K562 (cell line): ENCODE results near the gene SGTB. TPM values are rescaled to one million over a fixed set of nuclear protein-coding genes. Genes with fewer than 3 reads are reported as not detected.

Experiments
- ATAC-seq: fragments of 200-7000 bp; cut with Tn5 transposase; 3 replicates; pipeline ENCODE4 v1.9.1; 2020; ENCODE audit warnings: moderate library complexity
- BruUV-seq: library from RNA; stranded (reverse); fragments of 400-500 nt; replicated peaks from 2 replicates; lab custom pipeline; 2021; lab: Mats Ljungman, UMichigan
- CTCF ChIA-PET: fragments of 300-600 bp; formaldehyde crosslinking; extraction: SDS; loops from one replicate; lab custom pipeline; 2021; ENCODE audit warnings: low intra/inter-chr PET ratio; lab: Yijun Ruan, JAX
- POLR2A ChIA-PET: fragments of 300-600, 350-650 bp; sonication (Branson Sonifier 250); formaldehyde crosslinking; extraction: SDS; loops from one replicate; lab custom pipeline; 2021; ENCODE audit warnings: antibody characterized with exemption, inconsistent platforms; lab: Yijun Ruan, JAX
- DNase-seq, 4 experiments: peaks; one replicate each; pipeline versions ENCODE4 v3.0.0 to v3.0.0-alpha.2; 2011 to 2018; ENCODE audit warnings: low spot score in 3 of 4, mixed read lengths in 3 of 4; ENCODE audit errors: extremely low read depth in 1 of 4
- FAIRE-seq: peaks from 2 replicates; lab custom pipeline; 2011; peaks lifted over from hg19 to GRCh38; lab: Jason Lieb, UNC
- H2AFZ ChIP-seq: 2 replicates; pipeline ENCODE4 v1.6.0; 2011; ENCODE audit warnings: low read depth, low read length, control low read depth, inconsistent platforms
- H3K27ac ChIP-seq: fragments of 200-600 bp; 3 replicates; pipeline ENCODE4 v1.8.0; 2011; ENCODE audit warnings: low read depth, mild to moderate bottlenecking, control low read depth, inconsistent platforms, low read length, moderate library complexity, mixed read lengths; ENCODE audit errors: extremely low read depth
- H3K27me3 ChIP-seq, 2 experiments: fragments of 300-600 bp in 1 of 2; 2 replicates in 1 of 2; 3 replicates in 1 of 2; pipeline versions ENCODE4 v1.6.0 to v1.8.0; 2011; ENCODE audit warnings: inconsistent platforms in 2 of 2, low read length in 2 of 2, mild to moderate bottlenecking in 1 of 2, mixed read lengths in 1 of 2, moderate library complexity in 1 of 2; ENCODE audit not compliant: control insufficient read depth in 2 of 2, insufficient read depth in 2 of 2
- H3K36me3 ChIP-seq: fragments of 300-600 bp; 3 replicates; pipeline ENCODE4 v1.8.0; 2011; ENCODE audit warnings: mild to moderate bottlenecking, low read length, inconsistent platforms; ENCODE audit not compliant: control insufficient read depth, insufficient read depth
- H3K4me1 ChIP-seq, 2 experiments: fragments of 200-600 bp in 1 of 2; replicated peaks in 1 of 2; 2 replicates in 1 of 2; 3 replicates in 1 of 2; pipeline versions ENCODE4 v1.5.1 to v1.8.0; 2011; ENCODE audit warnings: inconsistent platforms in 2 of 2, low read length in 2 of 2, mild to moderate bottlenecking in 1 of 2, mixed read lengths in 1 of 2, moderate library complexity in 1 of 2; ENCODE audit not compliant: control insufficient read depth in 2 of 2, insufficient read depth in 2 of 2
- H3K4me2 ChIP-seq: 2 replicates; pipeline ENCODE4 v1.6.1; 2011; ENCODE audit warnings: low read length, control low read depth, inconsistent platforms, mixed read lengths; ENCODE audit not compliant: insufficient read depth
- H3K4me3 ChIP-seq: fragments of 200-600 bp; sonication (generic), shearing (Covaris generic); 2 replicates; pipeline ENCODE4 v1.5.1; 2016; ENCODE audit warnings: control low read depth, inconsistent platforms
- H3K79me2 ChIP-seq: fragments of 200-600 bp; 3 replicates; pipeline ENCODE4 v1.8.0; 2011; ENCODE audit warnings: low read length, inconsistent platforms; ENCODE audit not compliant: control insufficient read depth, insufficient read depth
- H3K9ac ChIP-seq, 2 experiments: 2 replicates each; pipeline versions ENCODE4 v1.6.0 to v1.6.1; 2011; ENCODE audit warnings: low read depth in 2 of 2, low read length in 2 of 2, control low read depth in 1 of 2, inconsistent platforms in 1 of 2, mild to moderate bottlenecking in 1 of 2, mixed read lengths in 1 of 2; ENCODE audit not compliant: insufficient read depth in 1 of 2
- H3K9me1 ChIP-seq: one replicate; pipeline ENCODE4 v1.6.0; 2011; ENCODE audit warnings: inconsistent platforms, mild to moderate bottlenecking, low read length, moderate library complexity; ENCODE audit not compliant: control insufficient read depth, insufficient read depth
- H3K9me3 ChIP-seq: replicated peaks from 2 replicates; pipeline ENCODE4 v1.5.1; 2011; ENCODE audit warnings: low read depth, low read length, inconsistent platforms; ENCODE audit not compliant: control insufficient read depth, insufficient read depth
- H4K20me1 ChIP-seq: replicated peaks from 2 replicates; pipeline ENCODE4 v1.6.1; 2011; ENCODE audit warnings: low read length, inconsistent platforms, mixed read lengths; ENCODE audit not compliant: control insufficient read depth, insufficient read depth
- BHLHE40 ChIP-seq: IDR thresholded peaks from 2 replicates; pipeline ENCODE4 v1.6.1; 2011; ENCODE audit warnings: low read length, improper control_type of control experiment
- DMBX1 ChIP-seq: fragments of 250-450 bp; sonication (Bioruptor Pico); IDR thresholded peaks from 2 replicates; pipeline ENCODE4 v1.8.0; 2022; ENCODE audit warnings: inconsistent platforms, mild to moderate bottlenecking, moderate library complexity, borderline replicate concordance
- ELF1 ChIP-seq: fragments of 200-800 bp; sonication (Bioruptor generic); IDR thresholded peaks from 2 replicates; pipeline ENCODE4 v1.6.1; 2016; ENCODE audit warnings: missing genetic modification characterization, missing compliant biosample characterization
- EP300 ChIP-seq: IDR thresholded peaks from 2 replicates; pipeline ENCODE4 v1.6.1; 2012; ENCODE audit warnings: low read length, improper control_type of control experiment
- KLF10 ChIP-seq: fragments of 250-450 bp; sonication (Bioruptor Pico); IDR thresholded peaks from 2 replicates; pipeline ENCODE4 v1.6.1; 2021; ENCODE audit warnings: matching md5 sums
- NBN ChIP-seq: fragments of 450-650 bp; IDR thresholded peaks from 2 replicates; pipeline ENCODE4 v1.6.1; 2016; ENCODE audit warnings: low read depth, mild to moderate bottlenecking
- NCOR1 ChIP-seq: fragments of 450-650 bp; IDR thresholded peaks from 2 replicates; pipeline ENCODE4 v1.6.1; 2016; ENCODE audit warnings: mild to moderate bottlenecking, moderate library complexity
- NONO ChIP-seq, 2 experiments: fragments of 200-400 bp in 1 of 2; fragments of 450-650 bp in 1 of 2; formaldehyde crosslinking in 1 of 2; IDR thresholded peaks; 2 replicates each; pipeline ENCODE4 v1.6.1; 2017; ENCODE audit warnings: low read depth in 2 of 2, mild to moderate bottlenecking in 2 of 2, moderate library complexity in 2 of 2, low read length in 1 of 2
- PML ChIP-seq: IDR thresholded peaks from 2 replicates; pipeline ENCODE4 v1.6.1; 2012; ENCODE audit warnings: low read length, inconsistent platforms
- TAF9B ChIP-seq: fragments of 450-650 bp; IDR thresholded peaks from 2 replicates; pipeline ENCODE4 v1.6.1; 2018; ENCODE audit warnings: mild to moderate bottlenecking; ENCODE audit not compliant: partially characterized antibody
- VEZF1 ChIP-seq: fragments of 200-800 bp; sonication (Bioruptor generic); IDR thresholded peaks from 2 replicates; pipeline ENCODE4 v1.6.1; 2017; ENCODE audit warnings: missing genetic modification characterization, missing compliant biosample characterization
- ZNF165 ChIP-seq: fragments of 250-450 bp; sonication (Bioruptor Pico); IDR thresholded peaks from 2 replicates; pipeline ENCODE4 v1.4.0; 2020; ENCODE audit warnings: borderline replicate concordance
- ZNF311 ChIP-seq: fragments of 250-450 bp; sonication (Bioruptor Pico); IDR thresholded peaks from 2 replicates; pipeline ENCODE4 v1.4.0; 2020; ENCODE audit warnings: mild to moderate bottlenecking, moderate library complexity
- ZNF384 ChIP-seq: IDR thresholded peaks from 2 replicates; pipeline ENCODE4 v1.6.1; 2012; ENCODE audit warnings: low read depth, low read length, improper control_type of control experiment
- ZNF695 ChIP-seq: fragments of 450-650 bp; formaldehyde crosslinking; IDR thresholded peaks from 2 replicates; pipeline ENCODE4 v1.4.0; 2020; ENCODE audit warnings: mild to moderate bottlenecking, moderate library complexity
- in situ Hi-C: fragments of 300-500 bp; cut with MboI; formaldehyde crosslinking; loops from 4 replicates; pipeline ENCODE4 v1.15.0; 2018; ENCODE audit warnings: inconsistent platforms, mixed read lengths
- intact Hi-C: fragments of 100-400 bp; cut with micrococcal nuclease; formaldehyde crosslinking; loops from 2 replicates; pipeline ENCODE4 v1.14.2; 2022
- polyA plus RNA-seq, 8 experiments: library from polyadenylated mRNA; depleted of rRNA in 4 of 8; stranded (reverse) in 5 of 8; unstranded in 3 of 8; fragments of >200 nt; fragmentation: Nextera tagmentation in 2 of 8; fragmentation: Illumina TruSeq in 1 of 8; extraction: Ambion mirVana in 2 of 8; extraction: Trizol in 1 of 8; gene quantifications; 2 replicates each; pipeline versions ENCODE4 v1.2.1 to v1.2.3, GENCODE V29; 2011 to 2014; ENCODE audit warnings: inconsistent platforms in 1 of 8, missing spikeins in 1 of 8
- total RNA-seq, 7 experiments: library from RNA; depleted of rRNA in 6 of 7; stranded (reverse); fragments of >200 nt in 6 of 7; fragmentation: Illumina TruSeq in 2 of 7; extraction: Trizol in 2 of 7; gene quantifications; 2 replicates each; pipeline versions ENCODE4 v1.2.1 to v1.2.3, GENCODE V29; 2011 to 2021; ENCODE audit warnings: low replicate concordance in 1 of 7

Gene SGTB
- total and polyA plus RNA-seq, 9 of the 15 experiments (the other 6 are each of a cell fraction or from before 2014, with no cell fraction given) = 1.3 to 8.4 (median 4.8) TPM

GRCh38 chr5:65630981-65631380 is 90.9 kb downstream of the SGTB start:
- H3K9ac ChIP-seq = no peak overlapping the region
- H3K27me3 ChIP-seq = no peaks in the 10 kb centered on the region
- ATAC-seq (peak; percentile 31; the same call in 1 of the 3 replicates), FAIRE-seq (peak; percentile 26)
- peaks cover 0 to 6% of the 10 kb centered on the region in 2 experiments; a peak in 2 of 5 replicates for H3K4me1 ChIP-seq
- in situ Hi-C loops (no loop called here), intact Hi-C loops (no loop called here)
- POLR2A ChIA-PET = interaction anchor here (0.6 to 0.8 kb wide), 2 partner anchors 10 to 15 kb away, joined by 3 to 5 read pairs; no protein-coding TSS in a partner anchor
- H3K9me1 ChIP-seq = no peaks in the 10 kb centered on the region
- H3K79me2 ChIP-seq = peaks cover 43% of the 10 kb centered on the region
- no peak overlapping the region for H3K4me2 ChIP-seq
- no TSS peak for BruUV-seq
- H3K9me3 ChIP-seq = no peaks in the 10 kb centered on the region
- TF ChIP-seq ZNF165 = no peak
- no peak for TF ChIP-seq ELF1
- no peak for TF ChIP-seq BHLHE40
- no peak for TF ChIP-seq VEZF1 (CRISPR knock-in tag)
- TF ChIP-seq ZNF384 = no peak
- no peak for TF ChIP-seq ZNF695
- no peak for TF ChIP-seq ZNF311 (CRISPR knock-in tag)
- TF ChIP-seq NONO (IDR thresholded peaks at IDR 0.05; ENCODE audit: low read depth in 2 of 2, low read length in 1 of 2) = no peak
- TF ChIP-seq NCOR1 = no peak
- no peak for TF ChIP-seq PML
- TF ChIP-seq DMBX1 (CRISPR knock-in tag) = no peak
- no peak for TF ChIP-seq KLF10 (CRISPR knock-in tag)
- no peak for TF ChIP-seq NBN
- TF ChIP-seq TAF9B = no peak
- no peak for TF ChIP-seq EP300
- TF ChIP-seq, all 486 proteins: peak for 0
- peaks cover 27% of the 10 kb centered on the region for H3K36me3 ChIP-seq
- no peak for DNase-seq
- H2AFZ ChIP-seq = no peak overlapping the region
- no peak overlapping the region for H3K4me3 ChIP-seq
- H3K27ac ChIP-seq = no peak overlapping the region
- no peaks in the 10 kb centered on the region for H4K20me1 ChIP-seq
- CTCF ChIA-PET = no interaction called here
